DOHH2 (cell line): ENCODE measurements around the gene SLC2A4.
A peak's percentile ranks its signal among the peaks of the same experiment; 100 is the strongest.

Experiments
- H3F3A ChIP-seq: fragments of 200-600 bp; sonication (generic), shearing (Covaris generic); 2 replicates; pipeline ENCODE4 v1.6.0; 2016; ENCODE audit warnings: antibody characterized with exemption, mild to moderate bottlenecking; ENCODE audit not compliant: control insufficient read depth, insufficient read depth
- H3K27ac ChIP-seq: fragments of 200-600 bp; sonication (generic); 2 replicates; pipeline ENCODE4 v1.5.1; 2014; ENCODE audit warnings: low read depth, mild to moderate bottlenecking, low read length, moderate library complexity
- H3K27me3 ChIP-seq: fragments of 200-600 bp; sonication (generic); 2 replicates; pipeline ENCODE4 v1.6.1; 2014; ENCODE audit warnings: mild to moderate bottlenecking, low read length, mixed read lengths; ENCODE audit not compliant: control insufficient read depth
- H3K36me3 ChIP-seq: fragments of 200-600 bp; sonication (generic); 2 replicates; pipeline ENCODE4 v1.6.1; 2014; ENCODE audit warnings: mild to moderate bottlenecking, low read length, moderate library complexity, mixed read lengths; ENCODE audit not compliant: control insufficient read depth
- H3K4me1 ChIP-seq: fragments of 200-600 bp; sonication (generic); 2 replicates; pipeline ENCODE4 v1.6.1; 2014; ENCODE audit warnings: mild to moderate bottlenecking, low read length, mixed read lengths; ENCODE audit not compliant: control insufficient read depth
- H3K4me2 ChIP-seq: fragments of 200-600 bp; sonication (generic); 2 replicates; pipeline ENCODE4 v1.6.0; 2014; ENCODE audit warnings: mild to moderate bottlenecking, low read length, moderate library complexity
- H3K4me3 ChIP-seq: fragments of 200-600 bp; sonication (generic); 2 replicates; pipeline ENCODE4 v1.5.1; 2014; ENCODE audit warnings: mild to moderate bottlenecking, low read length, mixed read lengths
- H3K79me2 ChIP-seq: fragments of 200-600 bp; sonication (generic); 2 replicates; pipeline ENCODE4 v1.6.1; 2014; ENCODE audit warnings: mild to moderate bottlenecking, low read length, mixed read lengths; ENCODE audit not compliant: control insufficient read depth
- H3K9me2 ChIP-seq: fragments of 200-600 bp; sonication (generic); replicated peaks from 2 replicates; pipeline ENCODE4 v1.6.1; 2014; ENCODE audit warnings: mild to moderate bottlenecking, low read length, mixed read lengths; ENCODE audit not compliant: control insufficient read depth
- H3K9me3 ChIP-seq: fragments of 200-600 bp; sonication (generic); 2 replicates; pipeline ENCODE4 v1.6.1; 2014; ENCODE audit warnings: antibody characterized with exemption, low read length, mixed read lengths; ENCODE audit not compliant: control insufficient read depth, insufficient read depth
- H4K20me1 ChIP-seq: fragments of 200-600 bp; sonication (generic); 2 replicates; pipeline ENCODE4 v1.6.0; 2014; ENCODE audit warnings: low read depth, mild to moderate bottlenecking, antibody characterized with exemption, low read length, moderate library complexity; ENCODE audit not compliant: control insufficient read depth, insufficient read depth
- EZH2phosphoT487 ChIP-seq: fragments of 200-600 bp; sonication (generic); IDR thresholded peaks from 2 replicates; pipeline ENCODE4 v1.6.1; 2017; ENCODE audit warnings: borderline replicate concordance, mild to moderate bottlenecking, antibody characterized with exemption, low read length, moderate library complexity, mixed read lengths
- TF ChIP-seq, protein P1 (sequence below): fragments of 200-600 bp; sonication (generic); IDR thresholded peaks from one replicate; pipeline ENCODE4 v1.5.1; 2014; ENCODE audit warnings: antibody characterized with exemption, mild to moderate bottlenecking, low read depth, low read length; ENCODE audit not compliant: poor library complexity, severe bottlenecking

The SLC2A4 gene

DNA sequence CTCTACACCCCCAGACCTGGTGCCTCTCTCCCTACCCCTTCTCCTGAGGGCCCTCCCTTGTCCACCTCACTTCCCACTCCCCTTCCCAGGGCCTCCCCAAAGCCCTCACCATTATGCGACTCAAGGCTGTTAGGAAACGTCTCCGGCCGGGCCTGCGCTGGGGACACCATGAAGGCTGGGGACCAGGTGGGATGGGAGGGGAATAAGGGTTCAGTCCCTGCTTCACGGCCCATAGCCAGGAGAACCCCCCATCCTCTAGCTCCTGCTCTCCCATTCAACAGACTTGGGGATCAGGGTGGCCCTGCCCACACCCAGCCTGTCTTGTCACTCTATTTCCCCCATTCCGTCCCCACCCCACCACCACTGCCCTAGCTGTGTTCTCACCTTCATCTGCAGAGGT lies 45.5 kb downstream of the SLC2A4 start:
- Histone ChIP-seq H3K9me3 (no peaks in the 10 kb centered on the region), H3K4me1 (peaks cover 39% of the 10 kb centered on the region), H3K9me2 (no peaks in the 10 kb centered on the region), H3K79me2 (peaks cover 41% of the 10 kb centered on the region), H3K27me3 (no peaks in the 10 kb centered on the region), H3K4me3 (no peak overlapping the region), H3F3A (peaks cover 5% of the 10 kb centered on the region), H3K27ac (no peak overlapping the region), H3K36me3 (peaks cover 51% of the 10 kb centered on the region), H3K4me2 (peak overlapping the region; percentile 98; the same call in 1 of the 2 replicates), H4K20me1 (no peaks in the 10 kb centered on the region)
- TF ChIP-seq, protein P1, sequence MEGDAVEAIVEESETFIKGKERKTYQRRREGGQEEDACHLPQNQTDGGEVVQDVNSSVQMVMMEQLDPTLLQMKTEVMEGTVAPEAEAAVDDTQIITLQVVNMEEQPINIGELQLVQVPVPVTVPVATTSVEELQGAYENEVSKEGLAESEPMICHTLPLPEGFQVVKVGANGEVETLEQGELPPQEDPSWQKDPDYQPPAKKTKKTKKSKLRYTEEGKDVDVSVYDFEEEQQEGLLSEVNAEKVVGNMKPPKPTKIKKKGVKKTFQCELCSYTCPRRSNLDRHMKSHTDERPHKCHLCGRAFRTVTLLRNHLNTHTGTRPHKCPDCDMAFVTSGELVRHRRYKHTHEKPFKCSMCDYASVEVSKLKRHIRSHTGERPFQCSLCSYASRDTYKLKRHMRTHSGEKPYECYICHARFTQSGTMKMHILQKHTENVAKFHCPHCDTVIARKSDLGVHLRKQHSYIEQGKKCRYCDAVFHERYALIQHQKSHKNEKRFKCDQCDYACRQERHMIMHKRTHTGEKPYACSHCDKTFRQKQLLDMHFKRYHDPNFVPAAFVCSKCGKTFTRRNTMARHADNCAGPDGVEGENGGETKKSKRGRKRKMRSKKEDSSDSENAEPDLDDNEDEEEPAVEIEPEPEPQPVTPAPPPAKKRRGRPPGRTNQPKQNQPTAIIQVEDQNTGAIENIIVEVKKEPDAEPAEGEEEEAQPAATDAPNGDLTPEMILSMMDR = no peak
- no peak for TF ChIP-seq EZH2phosphoT487

DNA sequence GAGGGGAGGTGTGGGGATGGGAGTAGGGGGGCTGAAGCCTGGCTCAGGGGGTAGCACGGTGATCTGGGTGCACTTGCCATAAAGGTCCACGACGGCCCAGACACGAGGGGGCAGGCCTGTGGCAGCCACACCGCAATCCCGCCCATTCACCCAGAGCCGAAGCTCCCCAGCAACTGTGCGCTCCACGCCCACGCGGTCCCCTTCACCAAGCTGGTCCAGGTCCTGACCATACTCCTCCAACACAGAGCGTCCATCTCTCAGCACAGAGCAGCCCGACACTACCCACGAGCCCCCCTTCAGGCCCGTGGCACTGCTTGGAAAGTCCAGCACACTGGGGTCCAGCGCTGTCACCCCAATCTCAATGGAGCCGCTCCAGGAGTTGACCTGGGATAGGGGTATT lies 46.0 kb downstream of the SLC2A4 start:
- Histone ChIP-seq H3K4me3 (peak overlapping the region; percentile 100), H3K4me1 (peaks cover 43% of the 10 kb centered on the region), H3K27me3 (no peaks in the 10 kb centered on the region), H3K4me2 (peak overlapping the region; percentile 98), H3K36me3 (peaks cover 46% of the 10 kb centered on the region), H3K9me3 (no peaks in the 10 kb centered on the region), H3K9me2 (no peaks in the 10 kb centered on the region), H3K27ac (no peak overlapping the region), H3K79me2 (peaks cover 41% of the 10 kb centered on the region), H3F3A (peaks cover 8% of the 10 kb centered on the region), H4K20me1 (no peaks in the 10 kb centered on the region)
- TF ChIP-seq, protein P1 = no peak
- TF ChIP-seq EZH2phosphoT487 = no peak

DNA sequence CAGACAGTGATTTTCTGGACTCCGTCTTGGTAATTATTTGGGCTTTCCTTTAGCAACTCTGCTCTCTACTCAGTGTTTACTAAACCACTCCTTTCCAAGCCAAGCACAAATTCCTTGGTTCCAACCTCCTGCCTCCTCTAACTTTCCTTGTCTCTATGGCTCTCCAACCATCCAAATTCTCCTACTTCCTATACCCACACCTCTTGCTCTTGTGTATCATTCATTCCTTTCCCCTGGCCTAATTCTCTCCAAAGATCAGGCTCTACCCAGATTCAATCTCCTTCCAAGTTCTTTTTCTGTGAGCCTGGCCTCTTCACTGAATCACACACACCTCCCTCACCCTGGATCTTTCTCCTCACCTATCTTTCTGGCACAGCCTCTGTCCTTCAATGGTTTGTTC lies 46.5 kb downstream of the SLC2A4 start:
- TF ChIP-seq, protein P1 = no peak
- no peak for TF ChIP-seq EZH2phosphoT487
- H3K9me2 ChIP-seq = no peaks in the 10 kb centered on the region
- peak overlapping the region; percentile 100 for H3K4me3 ChIP-seq
- H4K20me1 ChIP-seq = no peaks in the 10 kb centered on the region
- no peaks in the 10 kb centered on the region for H3K9me3 ChIP-seq
- H3K4me2 ChIP-seq = peak overlapping the region; percentile 98
- peaks cover 41% of the 10 kb centered on the region for H3K79me2 ChIP-seq
- H3K27ac ChIP-seq = peak overlapping the region; percentile 94; the same call in 1 of the 2 replicates
- H3K4me1 ChIP-seq = peaks cover 48% of the 10 kb centered on the region
- H3F3A ChIP-seq = peaks cover 8% of the 10 kb centered on the region
- peaks cover 41% of the 10 kb centered on the region for H3K36me3 ChIP-seq
- no peaks in the 10 kb centered on the region for H3K27me3 ChIP-seq
